Measurements from ENCODE around the gene ADGRL2. TPM values are rescaled to one million over a fixed set of nuclear protein-coding genes. Genes with fewer than 3 reads are reported as not detected.

The ADGRL2 gene
- total and polyA plus RNA-seq, 2 of the 4 experiments (the other 2 are of a cell fraction) = 17.0 to 42.7 TPM

GRCh38 chr1:81799939-81800694 is 617 bp upstream of the ADGRL2 start:
- in situ Hi-C loops (cut with MboI; ENCODE audit: low sequenced_read_pairs) (no loop called here), intact Hi-C loops (cut with micrococcal nuclease) (loop anchor here (1.0 to 5.0 kb wide), 4 partner anchors 251 to 1581 kb away; no protein-coding TSS in a partner anchor), dilution Hi-C loops (cut with HindIII; ENCODE audit: low sequenced_read_pairs, unreplicated experiment) (no loop called here)
- no peak overlapping the region for H2BK15ac ChIP-seq (ENCODE audit: low read depth, low read length)
- H3K79me1 ChIP-seq (ENCODE audit: low read depth in 1 of 2, low read length in 2 of 2) = no peaks in the 10 kb centered on the region; a peak in 1 of 4 replicates
- H3K18ac ChIP-seq (ENCODE audit: low read depth, low read length) = no peak overlapping the region; the same call in 1 of the 2 replicates
- H3K27me3 ChIP-seq (ENCODE audit: control insufficient read depth, insufficient read depth, low read length) = peaks cover 8% of the 10 kb centered on the region
- DNase-seq = peak; percentile 66
- peak; percentile 12 for ATAC-seq (ENCODE audit: low read depth)
- no peak overlapping the region; the same call in 1 of the 2 replicates for H3K56ac ChIP-seq (ENCODE audit: extremely low read depth, insufficient read depth, low read length)
- peak overlapping the region; percentile 90 for H2AFZ ChIP-seq (replicated peaks; ENCODE audit: low read length, poor library complexity)
- no peaks in the 10 kb centered on the region for H3K4me1 ChIP-seq (ENCODE audit: control insufficient read depth, insufficient read depth, low read length)
- no peaks in the 10 kb centered on the region for H3K36me3 ChIP-seq (ENCODE audit: control insufficient read depth, insufficient read depth, low read length)
- no peak overlapping the region; a peak in 1 of 4 replicates for H4K8ac ChIP-seq (ENCODE audit: low read depth in 2 of 2, low read length in 2 of 2)
- H2AK5ac ChIP-seq (ENCODE audit: low read depth, low read length) = no peak overlapping the region
- TF ChIP-seq SMC3 (IDR thresholded peaks at IDR 0.05; ENCODE audit: low read depth, low read length) = no peak
- no peak for TF ChIP-seq MXI1 (IDR thresholded peaks at IDR 0.05; ENCODE audit: borderline replicate concordance, low read depth, low read length)
- TF ChIP-seq POLR2A (IDR thresholded peaks at IDR 0.05; ENCODE audit: low read depth, low read length) = no peak
- TF ChIP-seq MAFK (IDR thresholded peaks at IDR 0.05; ENCODE audit: low read depth, low read length) = no peak
- no peak for TF ChIP-seq ELK1 (IDR thresholded peaks at IDR 0.05; ENCODE audit: borderline replicate concordance, low read depth, low read length)
- ChIA-PET CTCF (interaction anchor here (0.6 kb wide), 1 partner anchor 1728 kb away, joined by 3 read pairs; no protein-coding TSS in a partner anchor), POLR2A (ENCODE audit: unreplicated experiment) (no interaction called here)
- H2BK120ac ChIP-seq (ENCODE audit: low read depth, low read length) = peak overlapping the region; percentile 39; the same call in 1 of the 2 replicates
- peak overlapping the region; percentile 77 for H3K4me2 ChIP-seq (ENCODE audit: low read depth, low read length)
- peak overlapping the region; percentile 70 for H3K23ac ChIP-seq (ENCODE audit: low read depth, low read length)
- peak overlapping the region; percentile 55 for H3K4me3 ChIP-seq (ENCODE audit: insufficient read depth, low read depth, low read length)
- no peaks in the 10 kb centered on the region for H3K9me1 ChIP-seq (ENCODE audit: insufficient read depth, low read length)
- H3K9ac ChIP-seq (ENCODE audit: low read depth, low read length) = peak overlapping the region; percentile 12; the same call in 1 of the 2 replicates
- no peak overlapping the region for H2BK5ac ChIP-seq (ENCODE audit: low read depth, low read length, poor library complexity, severe bottlenecking)
- H4K91ac ChIP-seq (ENCODE audit: insufficient read depth, low read depth, low read length) = no peak overlapping the region
- H2AK9ac ChIP-seq (replicated peaks; ENCODE audit: low read depth, low read length, poor library complexity) = no peak overlapping the region
- no peaks in the 10 kb centered on the region for H4K20me1 ChIP-seq (ENCODE audit: insufficient read depth, low read length)
- H3K4ac ChIP-seq (ENCODE audit: low read depth, low read length) = peak overlapping the region; percentile 38
- peak overlapping the region; percentile 83 for H3K14ac ChIP-seq (replicated peaks; ENCODE audit: low read depth, low read length)
- peak overlapping the region; percentile 74; the same call in 1 of the 2 replicates for H3K27ac ChIP-seq (ENCODE audit: insufficient read depth, low read length)
- BruUV-seq (replicated peaks) = no TSS peak
- no peaks in the 10 kb centered on the region for H3K9me3 ChIP-seq (ENCODE audit: control insufficient read depth, insufficient read depth, low read length)
- peak overlapping the region; percentile 6; the same call in 1 of the 2 replicates for H2BK20ac ChIP-seq (ENCODE audit: low read depth, low read length)
- WGBS, 2 experiments (ENCODE audit: extremely low coverage in 2 of 2, insufficient read length in 1 of 2) = no CpG with 5 or more reads among the region's 44 CpGs
- no peak overlapping the region; the same call in 1 of the 2 replicates for H4K5ac ChIP-seq (ENCODE audit: low read depth, low read length)

All from IMR-90 (cell line).